Large intestine (tissue), 3 donors: ENCODE results near the gene MYG1. TPM values are rescaled to one million over a fixed set of nuclear protein-coding genes. Genes with fewer than 3 reads are reported as not detected.
A peak's percentile ranks its signal among the peaks of the same experiment; 100 is the strongest.
"Not testable (repeated sequence)": the region's sequence is repeated elsewhere in the genome, so short reads cannot be mapped to it uniquely, and the experiment has no call there.

ENCODE experiments used
- DNase-seq, 2 donors: peaks; one replicate each; pipeline versions ENCODE4 v3.0.0 to v3.0.0-alpha.2; 2013
- H3K27ac ChIP-seq: one replicate; pipeline ENCODE4 v1.5.1; 2013; ENCODE audit warnings: low read length
- H3K27me3 ChIP-seq: 2 replicates; pipeline ENCODE4 v1.6.1; 2013; ENCODE audit warnings: low read length; ENCODE audit not compliant: control insufficient read depth, insufficient read depth
- H3K36me3 ChIP-seq: 2 replicates; pipeline ENCODE4 v1.6.1; 2013; ENCODE audit warnings: low read length; ENCODE audit not compliant: control insufficient read depth, insufficient read depth
- H3K4me1 ChIP-seq: one replicate; pipeline ENCODE4 v1.6.1; 2013; ENCODE audit warnings: low read length; ENCODE audit not compliant: control insufficient read depth, insufficient read depth
- H3K4me3 ChIP-seq: one replicate; pipeline ENCODE4 v1.5.1; 2013; ENCODE audit warnings: low read length
- H3K9me3 ChIP-seq: one replicate; pipeline ENCODE4 v1.6.1; 2013; ENCODE audit warnings: mild to moderate bottlenecking, low read depth, low read length, moderate library complexity; ENCODE audit not compliant: control insufficient read depth
- whole genome bisulfite sequencing: methylation state at CpG from one replicate; pipeline ENCODE4 v1.1.5; 2013; ENCODE audit warnings: low lambda C conversion rate; ENCODE audit not compliant: insufficient coverage; 5-methylcytosine and 5-hydroxymethylcytosine counted together
- polyA plus RNA-seq: library from polyadenylated mRNA; unstranded; fragments of 120-200 nt; gene quantifications from one replicate; pipeline ENCODE4 v1.2.1, GENCODE V29; 2013

The MYG1 gene
- polyA plus RNA-seq, 1 donor = 46.3 TPM

- Histone ChIP-seq H3K27ac (peak overlapping the region; percentile 72), H3K9me3 (peaks cover 4% of the 10 kb centered on the region), H3K36me3 (no peaks in the 10 kb centered on the region), H3K4me1 (peaks cover 21% of the 10 kb centered on the region), H3K27me3 (peaks cover 42% of the 10 kb centered on the region), H3K4me3 (peak overlapping the region; percentile 51)
- DNase-seq = peak in 1 of 2 donors; percentile 41
- no CpG with 5 or more reads among the region's 50 CpGs for WGBS
These were observed 26.1 kb downstream of the MYG1 start for GRCh38 chr12:53325511-53326061.

GRCh38 chr12:53326460-53327185 is 27.1 kb downstream of the MYG1 start:
- H3K4me1 ChIP-seq = peaks cover 18% of the 10 kb centered on the region
- no peak for DNase-seq
- H3K36me3 ChIP-seq = no peaks in the 10 kb centered on the region
- peaks cover 42% of the 10 kb centered on the region for H3K27me3 ChIP-seq
- H3K27ac ChIP-seq = no peak overlapping the region
- WGBS = no CpG with 5 or more reads among the region's 8 CpGs
- H3K9me3 ChIP-seq = peaks cover 4% of the 10 kb centered on the region
- no peak overlapping the region for H3K4me3 ChIP-seq

- H3K4me1 ChIP-seq = peaks cover 15% of the 10 kb centered on the region
- no peaks in the 10 kb centered on the region for H3K36me3 ChIP-seq
- no peak for DNase-seq
- peaks cover 4% of the 10 kb centered on the region for H3K9me3 ChIP-seq
- H3K27me3 ChIP-seq = peaks cover 42% of the 10 kb centered on the region
- WGBS = no CpG with 5 or more reads among the region's 3 CpGs
- no peak overlapping the region for H3K4me3 ChIP-seq
- no peak overlapping the region for H3K27ac ChIP-seq
These were observed 28.0 kb downstream of the MYG1 start for GRCh38 chr12:53327435-53328042.

- Histone ChIP-seq H3K27ac (no peak overlapping the region), H3K36me3 (no peaks in the 10 kb centered on the region), H3K4me3 (no peak overlapping the region), H3K4me1 (peaks cover 15% of the 10 kb centered on the region), H3K27me3 (peaks cover 47% of the 10 kb centered on the region), H3K9me3 (peaks cover 4% of the 10 kb centered on the region)
- DNase-seq = no peak
- WGBS = no CpG with 5 or more reads among the region's 16 CpGs
These were observed 28.5 kb downstream of the MYG1 start for GRCh38 chr12:53328043-53328435.

- Histone ChIP-seq H3K27ac (no peak overlapping the region), H3K4me1 (no peaks in the 10 kb centered on the region), H3K4me3 (no peak overlapping the region), H3K9me3 (no peaks in the 10 kb centered on the region), H3K27me3 (peaks cover 52% of the 10 kb centered on the region), H3K36me3 (no peaks in the 10 kb centered on the region)
- no CpG with 5 or more reads among the region's 5 CpGs for WGBS
- no peak for DNase-seq
These were observed 31.2 kb downstream of the MYG1 start for GRCh38 chr12:53330671-53331070.

GRCh38 chr12:53332339-53332738 is 32.8 kb downstream of the MYG1 start:
- peaks cover 52% of the 10 kb centered on the region for H3K27me3 ChIP-seq
- H3K4me1 ChIP-seq, H3K4me3 ChIP-seq, H3K9me3 ChIP-seq, H3K27ac ChIP-seq, DNase-seq, H3K36me3 ChIP-seq: not testable (repeated sequence)

- Histone ChIP-seq H3K27me3 (peaks cover 52% of the 10 kb centered on the region), H3K4me3 (no peak overlapping the region), H3K27ac (no peak overlapping the region), H3K4me1 (no peaks in the 10 kb centered on the region), H3K9me3 (no peaks in the 10 kb centered on the region), H3K36me3 (no peaks in the 10 kb centered on the region)
- DNase-seq = no peak
- 100% methylated on average over 1 of the region's 15 CpGs for WGBS
These were observed 33.2 kb downstream of the MYG1 start for GRCh38 chr12:53332744-53333143.

- no peak overlapping the region for H3K4me3 ChIP-seq
- no peak overlapping the region for H3K27ac ChIP-seq
- DNase-seq = no peak
- H3K36me3 ChIP-seq = no peaks in the 10 kb centered on the region
- no peaks in the 10 kb centered on the region for H3K9me3 ChIP-seq
- no peaks in the 10 kb centered on the region for H3K4me1 ChIP-seq
- 100% methylated on average over 1 of the region's 4 CpGs for WGBS
- H3K27me3 ChIP-seq = peaks cover 53% of the 10 kb centered on the region
These were observed 33.8 kb downstream of the MYG1 start for GRCh38 chr12:53333289-53333688.

- H3K4me1 ChIP-seq = no peaks in the 10 kb centered on the region
- no peak for DNase-seq
- no CpG with 5 or more reads among the region's 7 CpGs for WGBS
- H3K36me3 ChIP-seq = no peaks in the 10 kb centered on the region
- peaks cover 53% of the 10 kb centered on the region for H3K27me3 ChIP-seq
- no peak overlapping the region for H3K4me3 ChIP-seq
- no peak overlapping the region for H3K27ac ChIP-seq
- H3K9me3 ChIP-seq = no peaks in the 10 kb centered on the region
These were observed 34.4 kb downstream of the MYG1 start for GRCh38 chr12:53333845-53334244.

GRCh38 chr12:53334822-53335221 is 35.3 kb downstream of the MYG1 start:
- no peak for DNase-seq
- Histone ChIP-seq H3K27ac (no peak overlapping the region), H3K4me1 (no peaks in the 10 kb centered on the region), H3K36me3 (no peaks in the 10 kb centered on the region), H3K9me3 (no peaks in the 10 kb centered on the region), H3K4me3 (no peak overlapping the region), H3K27me3 (peaks cover 52% of the 10 kb centered on the region)
- no CpG with 5 or more reads among the region's 8 CpGs for WGBS
